Kidney epithelial cell (primary cell): ENCODE measurements around the gene SYCP2. TPM values are rescaled to one million over a fixed set of nuclear protein-coding genes. Genes with fewer than 3 reads are reported as not detected.

Source experiments
- DNase-seq: peaks from one replicate; pipeline ENCODE4 v3.0.0-alpha.2; 2010; ENCODE audit warnings: low read depth
- H3K27me3 ChIP-seq: 2 replicates; pipeline ENCODE4 v1.6.0; 2011; ENCODE audit warnings: low read length; ENCODE audit not compliant: control insufficient read depth, insufficient read depth
- H3K36me3 ChIP-seq: 2 replicates; pipeline ENCODE4 v1.5.1; 2011; ENCODE audit warnings: low read length; ENCODE audit not compliant: control insufficient read depth, insufficient read depth
- H3K4me3 ChIP-seq: 2 replicates; pipeline ENCODE4 v1.5.1; 2011; ENCODE audit warnings: low read depth, mild to moderate bottlenecking, control low read depth, low read length
- CTCF ChIP-seq: IDR thresholded peaks from 2 replicates; pipeline ENCODE4 v1.5.1; 2011; ENCODE audit warnings: mild to moderate bottlenecking, moderate library complexity, low read length, control low read depth, inconsistent platforms; ENCODE audit not compliant: insufficient read depth, poor library complexity, severe bottlenecking
- total RNA-seq: library from RNA; depleted of rRNA; stranded (reverse); fragments of >200 nt; gene quantifications from 2 replicates; pipeline ENCODE4 v1.2.3, GENCODE V29; 2015

Gene SYCP2
- total RNA-seq, 1 donor from 2014 or later: 1.0 TPM

GRCh38 chr20:59920944-59921343, 12.5 kb downstream of the SYCP2 start:
- Histone ChIP-seq H3K27me3 (no peaks in the 10 kb centered on the region), H3K36me3 (no peaks in the 10 kb centered on the region), H3K4me3 (no peak overlapping the region)
- TF ChIP-seq CTCF: no peak
- no peak for DNase-seq

GRCh38 chr20:59912609-59913008, 20.8 kb downstream of the SYCP2 start:
- H3K4me3 ChIP-seq: no peak overlapping the region
- TF ChIP-seq CTCF: no peak
- H3K36me3 ChIP-seq: no peaks in the 10 kb centered on the region
- no peak for DNase-seq
- H3K27me3 ChIP-seq: no peaks in the 10 kb centered on the region

DNA sequence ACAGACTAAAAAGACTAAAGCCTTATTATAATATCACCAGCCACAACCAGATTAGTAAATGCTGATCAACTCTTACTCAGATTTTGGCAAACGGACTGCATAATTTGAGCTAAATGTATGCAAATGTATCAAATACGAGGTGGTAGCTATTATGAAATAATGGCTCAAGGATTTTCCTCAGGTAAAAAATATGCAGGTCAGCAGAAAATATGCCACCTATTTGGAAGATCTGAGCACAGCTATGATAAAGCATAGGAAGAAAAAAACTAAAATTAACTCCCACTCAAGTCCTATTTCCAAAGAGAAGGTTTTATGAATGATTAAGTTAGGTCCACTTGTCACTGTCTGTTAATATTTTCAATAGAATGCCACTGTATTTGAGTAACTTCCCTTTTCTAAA, 22.4 kb downstream of the SYCP2 start:
- no peak for TF ChIP-seq CTCF
- Histone ChIP-seq H3K36me3 (no peaks in the 10 kb centered on the region), H3K4me3 (no peak overlapping the region), H3K27me3 (no peaks in the 10 kb centered on the region)
- no peak for DNase-seq

DNA sequence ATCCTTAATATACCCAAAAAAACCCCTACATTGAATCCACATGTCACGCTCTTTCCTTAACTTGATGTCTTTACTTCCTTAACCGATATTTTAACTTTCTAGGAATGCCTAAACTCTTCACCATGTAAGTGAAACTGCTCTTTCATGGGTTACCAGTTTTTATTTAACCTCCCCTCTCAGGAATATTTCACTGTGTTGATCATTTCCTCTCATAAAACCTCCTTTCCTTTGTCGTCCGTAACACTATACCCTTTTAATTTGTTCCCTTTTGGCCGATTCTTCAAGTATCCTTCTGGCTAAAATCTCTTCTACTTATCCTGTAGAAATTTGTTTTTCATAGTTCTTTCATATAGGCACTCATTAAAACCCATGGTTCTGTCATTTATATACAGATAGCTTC, 24.6 kb downstream of the SYCP2 start:
- TF ChIP-seq CTCF: no peak
- H3K4me3 ChIP-seq: no peak overlapping the region
- DNase-seq: no peak

DNA sequence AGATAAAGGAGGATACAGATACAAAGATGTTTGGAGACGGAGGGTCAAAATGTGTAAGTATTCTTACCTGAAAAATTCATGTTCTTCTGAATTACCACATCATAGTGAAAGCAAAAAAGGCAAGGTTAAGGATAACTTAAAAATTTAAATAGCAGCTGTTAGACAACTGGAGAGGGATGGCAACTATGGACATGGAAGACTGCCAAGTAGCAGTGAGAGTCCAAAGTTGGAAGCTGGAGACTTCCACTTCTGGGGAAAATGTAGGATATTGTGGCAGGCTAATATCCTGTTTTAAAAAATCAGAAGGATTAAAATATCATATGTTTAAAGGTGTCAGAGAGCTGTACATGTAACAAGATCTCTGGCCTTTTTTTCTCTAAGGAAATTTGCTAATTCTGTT, 29.8 kb downstream of the SYCP2 start:
- H3K4me3 ChIP-seq: no peak overlapping the region
- no peaks in the 10 kb centered on the region for H3K36me3 ChIP-seq
- no peak for DNase-seq
- H3K27me3 ChIP-seq: no peaks in the 10 kb centered on the region
- TF ChIP-seq CTCF: no peak

More for the DNA sequence above, 24.6 kb downstream of the SYCP2 start:
- Histone ChIP-seq H3K27me3 (no peaks in the 10 kb centered on the region), H3K36me3 (no peaks in the 10 kb centered on the region)

DNA sequence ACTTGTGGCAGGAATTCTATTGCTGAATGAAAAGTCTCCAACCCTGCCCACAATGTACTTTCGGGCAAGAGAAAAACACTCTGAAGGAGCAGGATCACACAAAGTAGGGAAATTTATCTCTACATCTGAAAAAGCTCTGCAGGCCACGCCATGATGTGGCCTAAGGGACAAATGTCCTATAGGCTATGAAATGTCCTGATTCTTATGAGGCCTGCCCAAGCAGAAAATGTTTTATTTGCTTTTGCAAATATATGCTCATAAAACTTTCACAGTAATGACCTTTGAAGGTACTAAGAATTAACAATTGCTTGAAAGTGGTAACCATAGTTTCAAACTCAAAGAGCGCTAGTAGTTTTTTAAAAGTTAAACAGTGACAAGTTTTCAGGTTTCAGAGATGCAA, 31.0 kb downstream of the SYCP2 start:
- TF ChIP-seq CTCF: no peak
- Histone ChIP-seq H3K36me3 (no peaks in the 10 kb centered on the region), H3K27me3 (no peaks in the 10 kb centered on the region), H3K4me3 (no peak overlapping the region)
- no peak for DNase-seq
